A549 (cell line): Measurements from ENCODE around the gene DCAF15. TPM values are rescaled to one million over a fixed set of nuclear protein-coding genes. Genes with fewer than 3 reads are reported as not detected.

Experiments
- ATAC-seq, 2 experiments: fragments of 200-7000 bp in 1 of 2; fragments of >200 bp in 1 of 2; cut with Nextera tagmentation in 1 of 2; cut with Tn5 transposase in 1 of 2; 3 replicates each; pipeline versions ENCODE4 v1.8.0 to v1.9.1; 2018 to 2020; ENCODE audit warnings: mild to moderate bottlenecking in 1 of 2, moderate library complexity in 1 of 2
- CTCF ChIA-PET: fragments of 300-600 bp; sonication (Branson Sonifier 250); formaldehyde crosslinking; extraction: SDS; loops from one replicate; lab custom pipeline; 2021; ENCODE audit warnings: antibody characterized with exemption, inconsistent platforms; lab: Yijun Ruan, JAX
- POLR2A ChIA-PET: fragments of 350-600 bp; formaldehyde crosslinking; extraction: SDS; loops from one replicate; lab custom pipeline; 2021; ENCODE audit warnings: antibody characterized with exemption, inconsistent platforms; lab: Yijun Ruan, JAX
- DNase-seq, 2 experiments: peaks; one replicate each; pipeline versions ENCODE4 v3.0.0 to v3.0.0-alpha.2; 2011 to 2016; ENCODE audit warnings: low read depth in 1 of 2, low spot score in 1 of 2
- FAIRE-seq: peaks from 2 replicates; lab custom pipeline; 2011; peaks lifted over from hg19 to GRCh38; lab: Jason Lieb, UNC
- H3K27ac ChIP-seq, 2 experiments: fragments of >200 bp; sonication (Bioruptor Twin); formaldehyde crosslinking; 3 replicates each; pipeline ENCODE4 v1.5.1; 2016 to 2017
- H3K4me1 ChIP-seq: fragments of >200 bp; sonication (Bioruptor Twin); formaldehyde crosslinking; 3 replicates; pipeline ENCODE4 v1.6.1; 2016
- H3K4me2 ChIP-seq: fragments of >200 bp; sonication (Bioruptor Twin); formaldehyde crosslinking; 3 replicates; pipeline ENCODE4 v1.6.1; 2016
- H3K4me3 ChIP-seq: fragments of >200 bp; sonication (Bioruptor Twin); formaldehyde crosslinking; 3 replicates; pipeline ENCODE4 v1.5.1; 2016
- H3K9me3 ChIP-seq: fragments of >200 bp; sonication (Bioruptor Twin); formaldehyde crosslinking; 3 replicates; pipeline ENCODE4 v1.6.1; 2016
- CEBPB ChIP-seq, 2 experiments: fragments of >200 bp in 1 of 2; sonication (Bioruptor Twin) in 1 of 2; formaldehyde crosslinking in 1 of 2; IDR thresholded peaks; 2 replicates each; pipeline ENCODE4 v1.6.1; 2012 to 2016
- CHD2 ChIP-seq: fragments of 150-350 bp; IDR thresholded peaks from 2 replicates; pipeline ENCODE4 v1.6.1; 2014; ENCODE audit warnings: low read length; ENCODE audit not compliant: partially characterized antibody
- EHMT2 ChIP-seq: fragments of 200-600 bp; sonication (generic); IDR thresholded peaks from 2 replicates; pipeline ENCODE4 v1.6.1; 2016; ENCODE audit warnings: antibody characterized with exemption, low read depth, mild to moderate bottlenecking, moderate library complexity
- FOXS1 ChIP-seq: fragments of 250-450 bp; sonication (Bioruptor Pico); IDR thresholded peaks from 2 replicates; pipeline ENCODE4 v1.5.0; 2020; ENCODE audit warnings: mild to moderate bottlenecking, moderate library complexity
- GATA3 ChIP-seq: IDR thresholded peaks from 2 replicates; pipeline ENCODE4 v1.6.1; 2012; ENCODE audit warnings: borderline replicate concordance
- HOXA7 ChIP-seq: fragments of 250-450 bp; sonication (Bioruptor Pico); IDR thresholded peaks from 2 replicates; pipeline ENCODE4 v1.5.0; 2020; ENCODE audit warnings: mild to moderate bottlenecking, moderate library complexity
- HOXB13 ChIP-seq: fragments of 250-450 bp; sonication (Bioruptor Pico); IDR thresholded peaks from 2 replicates; pipeline ENCODE4 v1.5.0; 2020; ENCODE audit warnings: low read depth, mild to moderate bottlenecking, moderate library complexity
- HOXB5 ChIP-seq: fragments of 250-450 bp; sonication (Bioruptor Pico); IDR thresholded peaks from 2 replicates; pipeline ENCODE4 v1.5.0; 2020; ENCODE audit warnings: mild to moderate bottlenecking, moderate library complexity
- JUN ChIP-seq, 2 experiments: fragments of >200 bp; sonication (Bioruptor Twin); formaldehyde crosslinking; IDR thresholded peaks; 2 replicates in 1 of 2; 3 replicates in 1 of 2; pipeline ENCODE4 v1.6.1; 2016 to 2017
- JUNB ChIP-seq: fragments of >200 bp; sonication (Bioruptor Twin); formaldehyde crosslinking; IDR thresholded peaks from 2 replicates; pipeline ENCODE4 v1.6.1; 2016
- KDM5A ChIP-seq: fragments of 200-600 bp; sonication (generic); IDR thresholded peaks from 2 replicates; pipeline ENCODE4 v1.6.1; 2016; ENCODE audit warnings: antibody characterized with exemption, mild to moderate bottlenecking
- NPAS2 ChIP-seq: fragments of 250-450 bp; sonication (Bioruptor Pico); IDR thresholded peaks from 2 replicates; pipeline ENCODE4 v1.8.0; 2022; ENCODE audit warnings: mild to moderate bottlenecking, moderate library complexity, borderline replicate concordance
- PHF8 ChIP-seq: fragments of 200-600 bp; sonication (generic); IDR thresholded peaks from 2 replicates; pipeline ENCODE4 v1.6.1; 2016; ENCODE audit warnings: low read depth, mild to moderate bottlenecking, antibody characterized with exemption, moderate library complexity, borderline replicate concordance
- POLR2AphosphoS2 ChIP-seq: conservative IDR thresholded peaks from 2 replicates; pipeline ENCODE4 v1.6.1; 2012; ENCODE audit warnings: low read length, improper control_type of control experiment, inconsistent platforms
- RAD21 ChIP-seq, 2 experiments: fragments of >200 bp in 1 of 2; sonication (Bioruptor Twin) in 1 of 2; formaldehyde crosslinking in 1 of 2; IDR thresholded peaks in 1 of 2; conservative IDR thresholded peaks in 1 of 2; 2 replicates in 1 of 2; 3 replicates in 1 of 2; pipeline ENCODE4 v1.6.1; 2012 to 2018; ENCODE audit warnings: inconsistent platforms in 1 of 2
- RCOR1 ChIP-seq: fragments of 150-350 bp; IDR thresholded peaks from 2 replicates; pipeline ENCODE4 v1.6.1; 2014; ENCODE audit warnings: antibody characterized with exemption, low read length, low read depth
- SMC3 ChIP-seq: fragments of >200 bp; sonication (Bioruptor Twin); formaldehyde crosslinking; IDR thresholded peaks from 3 replicates; pipeline ENCODE4 v1.6.1; 2018; ENCODE audit warnings: inconsistent platforms
- ZSCAN20 ChIP-seq: fragments of 250-450 bp; sonication (Bioruptor Pico); IDR thresholded peaks from 2 replicates; pipeline ENCODE4 v1.8.0; 2022; ENCODE audit warnings: mild to moderate bottlenecking, moderate library complexity
- WGBS: methylation state at CpG from one replicate; pipeline ENCODE4 v1.1.6; 2017; ENCODE audit errors: missing lambda C conversion rate; 5-methylcytosine and 5-hydroxymethylcytosine counted together
- polyA plus RNA-seq, 4 experiments: library from polyadenylated mRNA; depleted of rRNA in 3 of 4; stranded (reverse); fragments of >200 nt; fragmentation: RNase III in 1 of 4; extraction: RNeasy Plus Mini Kit Qiagen cat#74134 plus additional on column Dnase treatment in 1 of 4; gene quantifications; 2 replicates in 3 of 4; 3 replicates in 1 of 4; pipeline ENCODE4 v1.2.3, GENCODE V29; 2011 to 2017
- TF ChIP-seq, protein P1 (sequence below): fragments of 450-650 bp; IDR thresholded peaks from 2 replicates; pipeline ENCODE4 v1.6.1; 2014; ENCODE audit warnings: antibody characterized with exemption
- TF ChIP-seq, protein P2 (sequence below): fragments of 200-600 bp; sonication (generic); IDR thresholded peaks from 2 replicates; pipeline ENCODE4 v1.6.1; 2016; ENCODE audit warnings: antibody characterized with exemption, mild to moderate bottlenecking, moderate library complexity
- TF ChIP-seq, protein P3 (sequence below): fragments of 250-450 bp; sonication (Bioruptor Pico); IDR thresholded peaks from 2 replicates; pipeline ENCODE4 v1.5.0; 2021; ENCODE audit warnings: mild to moderate bottlenecking, moderate library complexity, borderline replicate concordance

DCAF15 gene
- polyA plus RNA-seq, 2 of the 4 experiments (the other 2 are of a cell fraction): 10.2 to 23.0 TPM

DNA sequence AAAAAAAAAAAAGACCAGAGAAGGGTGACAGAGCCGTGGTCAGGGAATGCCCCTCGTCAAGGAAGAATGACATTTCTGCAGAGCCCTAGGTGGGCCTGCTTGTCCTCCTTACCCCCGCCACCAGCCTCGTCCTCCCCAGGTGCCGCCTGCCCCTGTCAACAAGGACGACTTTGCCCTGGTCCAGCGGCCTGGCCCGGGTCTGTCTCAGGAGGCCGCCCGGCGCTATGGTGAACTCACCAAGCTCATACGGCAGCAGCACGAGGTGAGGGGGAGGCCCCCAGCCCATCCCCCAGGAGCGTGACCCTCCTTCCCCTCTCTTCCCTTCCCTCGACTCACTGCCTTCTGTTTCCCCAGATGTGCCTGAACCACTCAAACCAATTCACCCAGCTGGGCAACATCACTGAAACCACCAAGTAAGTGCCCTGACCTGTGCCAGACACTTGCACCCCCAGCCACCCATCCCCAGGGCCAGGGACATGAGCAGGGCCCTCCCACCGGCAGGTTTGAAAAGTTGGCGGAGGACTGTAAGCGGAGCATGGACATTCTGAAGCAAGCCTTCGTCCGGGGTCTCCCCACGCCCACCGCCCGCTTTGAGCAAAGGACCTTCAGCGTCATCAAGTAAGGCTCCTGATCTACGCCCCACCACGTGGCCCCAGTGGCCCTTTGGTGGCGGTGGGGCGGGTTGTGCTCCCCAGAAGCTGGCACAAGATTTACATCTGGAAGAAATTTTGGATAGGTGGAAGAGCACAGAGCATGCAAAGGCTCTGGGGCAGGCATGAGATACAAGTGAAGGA lies 28.9 kb upstream of the DCAF15 start:
- DNase-seq: no peak
- no peak for TF ChIP-seq KDM5A
- no peak for TF ChIP-seq HOXB13 (CRISPR knock-in tag)
- no peak for TF ChIP-seq JUN (IDR thresholded peaks at IDR 0.05)
- TF ChIP-seq RAD21 (conservative IDR thresholded peaks at IDR 0.05 in 1 of 2, IDR thresholded peaks at IDR 0.05 in 1 of 2): no peak
- no peak for TF ChIP-seq GATA3
- no peak for TF ChIP-seq SMC3
- TF ChIP-seq, all 56 proteins: peak for 0
- Histone ChIP-seq H3K27ac (no peak overlapping the region), H3K9me3 (no peaks in the 10 kb centered on the region), H3K4me3 (no peak overlapping the region), H3K4me1 (no peaks in the 10 kb centered on the region), H3K4me2 (no peak overlapping the region)
- WGBS: 91% methylated on average over 27 of the region's 28 CpGs
- POLR2A ChIA-PET: interaction anchor here (1.2 kb wide), 1 partner anchor 10 kb away, joined by 3 read pairs; no protein-coding TSS in a partner anchor
- CTCF ChIA-PET: no interaction called here
- ATAC-seq (no peak), FAIRE-seq (no peak)

DNA sequence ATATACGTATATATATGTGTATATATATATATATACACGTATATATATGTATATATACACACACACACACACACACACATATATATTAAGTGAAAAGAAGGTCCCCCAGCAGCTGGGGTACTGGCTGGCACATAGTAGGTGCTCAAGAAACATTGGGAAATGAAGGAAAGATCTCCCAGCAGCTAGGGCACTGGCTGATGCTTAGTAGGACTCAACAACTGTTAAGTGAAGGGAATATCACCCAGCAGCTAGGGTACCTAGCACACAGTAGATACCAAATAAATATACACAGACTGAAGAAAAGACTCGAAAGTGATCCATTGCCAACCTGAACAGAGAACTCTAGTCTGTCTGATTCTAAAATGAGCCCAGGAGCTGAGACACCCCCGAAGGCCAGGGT lies 26.3 kb upstream of the DCAF15 start:
- H3K4me3 ChIP-seq: no peak overlapping the region
- ATAC-seq (no peak), FAIRE-seq (no peak), DNase-seq (no peak)
- no peak overlapping the region for H3K27ac ChIP-seq
- CTCF ChIA-PET: interaction anchor here (1.9 kb wide), 1 partner anchor 12 kb away, joined by 6 read pairs; no protein-coding TSS in a partner anchor
- POLR2A ChIA-PET: no interaction called here
- H3K4me1 ChIP-seq: no peaks in the 10 kb centered on the region
- H3K9me3 ChIP-seq: no peaks in the 10 kb centered on the region
- WGBS: 53% methylated on average over 4 of the region's 4 CpGs
- H3K4me2 ChIP-seq: no peak overlapping the region
- no peak for TF ChIP-seq SMC3
- no peak for TF ChIP-seq PHF8
- TF ChIP-seq, protein P1, sequence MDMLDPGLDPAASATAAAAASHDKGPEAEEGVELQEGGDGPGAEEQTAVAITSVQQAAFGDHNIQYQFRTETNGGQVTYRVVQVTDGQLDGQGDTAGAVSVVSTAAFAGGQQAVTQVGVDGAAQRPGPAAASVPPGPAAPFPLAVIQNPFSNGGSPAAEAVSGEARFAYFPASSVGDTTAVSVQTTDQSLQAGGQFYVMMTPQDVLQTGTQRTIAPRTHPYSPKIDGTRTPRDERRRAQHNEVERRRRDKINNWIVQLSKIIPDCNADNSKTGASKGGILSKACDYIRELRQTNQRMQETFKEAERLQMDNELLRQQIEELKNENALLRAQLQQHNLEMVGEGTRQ: no peak
- no peak for TF ChIP-seq CEBPB (IDR thresholded peaks at IDR 0.05)
- TF ChIP-seq, protein P2, sequence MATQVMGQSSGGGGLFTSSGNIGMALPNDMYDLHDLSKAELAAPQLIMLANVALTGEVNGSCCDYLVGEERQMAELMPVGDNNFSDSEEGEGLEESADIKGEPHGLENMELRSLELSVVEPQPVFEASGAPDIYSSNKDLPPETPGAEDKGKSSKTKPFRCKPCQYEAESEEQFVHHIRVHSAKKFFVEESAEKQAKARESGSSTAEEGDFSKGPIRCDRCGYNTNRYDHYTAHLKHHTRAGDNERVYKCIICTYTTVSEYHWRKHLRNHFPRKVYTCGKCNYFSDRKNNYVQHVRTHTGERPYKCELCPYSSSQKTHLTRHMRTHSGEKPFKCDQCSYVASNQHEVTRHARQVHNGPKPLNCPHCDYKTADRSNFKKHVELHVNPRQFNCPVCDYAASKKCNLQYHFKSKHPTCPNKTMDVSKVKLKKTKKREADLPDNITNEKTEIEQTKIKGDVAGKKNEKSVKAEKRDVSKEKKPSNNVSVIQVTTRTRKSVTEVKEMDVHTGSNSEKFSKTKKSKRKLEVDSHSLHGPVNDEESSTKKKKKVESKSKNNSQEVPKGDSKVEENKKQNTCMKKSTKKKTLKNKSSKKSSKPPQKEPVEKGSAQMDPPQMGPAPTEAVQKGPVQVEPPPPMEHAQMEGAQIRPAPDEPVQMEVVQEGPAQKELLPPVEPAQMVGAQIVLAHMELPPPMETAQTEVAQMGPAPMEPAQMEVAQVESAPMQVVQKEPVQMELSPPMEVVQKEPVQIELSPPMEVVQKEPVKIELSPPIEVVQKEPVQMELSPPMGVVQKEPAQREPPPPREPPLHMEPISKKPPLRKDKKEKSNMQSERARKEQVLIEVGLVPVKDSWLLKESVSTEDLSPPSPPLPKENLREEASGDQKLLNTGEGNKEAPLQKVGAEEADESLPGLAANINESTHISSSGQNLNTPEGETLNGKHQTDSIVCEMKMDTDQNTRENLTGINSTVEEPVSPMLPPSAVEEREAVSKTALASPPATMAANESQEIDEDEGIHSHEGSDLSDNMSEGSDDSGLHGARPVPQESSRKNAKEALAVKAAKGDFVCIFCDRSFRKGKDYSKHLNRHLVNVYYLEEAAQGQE: no peak
- TF ChIP-seq HOXB5 (CRISPR knock-in tag): no peak
- TF ChIP-seq JUNB: no peak
- no peak for TF ChIP-seq FOXS1 (CRISPR knock-in tag)
- TF ChIP-seq ZSCAN20 (CRISPR knock-in tag): no peak
- TF ChIP-seq HOXA7: no peak
- no peak for TF ChIP-seq NPAS2 (CRISPR knock-in tag)
- no peak for TF ChIP-seq POLR2AphosphoS2
- TF ChIP-seq RCOR1: no peak
- TF ChIP-seq EHMT2: no peak
- no peak for TF ChIP-seq HOXB13 (CRISPR knock-in tag)
- TF ChIP-seq CHD2: no peak
- TF ChIP-seq, protein P3, sequence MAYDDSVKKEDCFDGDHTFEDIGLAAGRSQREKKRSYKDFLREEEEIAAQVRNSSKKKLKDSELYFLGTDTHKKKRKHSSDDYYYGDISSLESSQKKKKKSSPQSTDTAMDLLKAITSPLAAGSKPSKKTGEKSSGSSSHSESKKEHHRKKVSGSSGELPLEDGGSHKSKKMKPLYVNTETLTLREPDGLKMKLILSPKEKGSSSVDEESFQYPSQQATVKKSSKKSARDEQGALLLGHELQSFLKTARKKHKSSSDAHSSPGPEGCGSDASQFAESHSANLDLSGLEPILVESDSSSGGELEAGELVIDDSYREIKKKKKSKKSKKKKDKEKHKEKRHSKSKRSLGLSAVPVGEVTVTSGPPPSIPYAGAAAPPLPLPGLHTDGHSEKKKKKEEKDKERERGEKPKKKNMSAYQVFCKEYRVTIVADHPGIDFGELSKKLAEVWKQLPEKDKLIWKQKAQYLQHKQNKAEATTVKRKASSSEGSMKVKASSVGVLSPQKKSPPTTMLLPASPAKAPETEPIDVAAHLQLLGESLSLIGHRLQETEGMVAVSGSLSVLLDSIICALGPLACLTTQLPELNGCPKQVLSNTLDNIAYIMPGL: no peak
- TF ChIP-seq GATA3: no peak
